ENCODE data around the gene COL6A6.

DNA sequence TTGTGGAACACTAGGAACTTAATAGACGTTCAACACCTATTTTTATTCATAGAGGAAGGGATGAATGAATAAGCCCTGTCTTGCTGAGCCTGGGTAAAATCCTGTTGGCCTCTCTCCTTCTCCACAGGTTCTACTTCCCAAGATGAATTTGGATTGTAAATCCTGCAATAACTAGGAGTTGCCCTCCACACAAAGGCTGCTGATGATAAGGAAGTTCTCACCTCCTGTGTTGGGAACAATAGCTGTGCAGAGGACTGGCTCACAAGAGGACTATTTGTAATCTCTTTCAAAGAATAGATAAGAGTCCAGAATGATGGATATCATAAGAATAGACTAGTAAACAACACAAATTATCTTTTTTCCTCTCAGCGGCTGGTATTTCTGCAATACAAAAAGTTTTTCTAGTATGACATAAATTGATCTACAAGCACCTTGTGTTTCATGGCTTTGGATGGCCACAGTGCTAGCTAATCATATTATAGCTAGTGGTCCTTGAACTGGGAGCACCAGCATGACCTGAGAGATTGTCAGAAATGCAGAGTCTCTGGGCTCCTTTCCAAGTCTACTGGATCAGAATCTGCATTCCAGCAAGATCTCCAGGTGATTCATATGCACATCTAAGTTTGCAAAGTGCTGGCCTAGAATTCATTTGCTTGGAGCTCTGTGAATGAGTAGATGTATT, 28.1 kb upstream of the COL6A6 start:
- TF ChIP-seq POLR2A (IDR thresholded peaks at IDR 0.05) (no peak), EP300 (IDR thresholded peaks at IDR 0.05) (no peak)
- TF ChIP-seq, protein P1, sequence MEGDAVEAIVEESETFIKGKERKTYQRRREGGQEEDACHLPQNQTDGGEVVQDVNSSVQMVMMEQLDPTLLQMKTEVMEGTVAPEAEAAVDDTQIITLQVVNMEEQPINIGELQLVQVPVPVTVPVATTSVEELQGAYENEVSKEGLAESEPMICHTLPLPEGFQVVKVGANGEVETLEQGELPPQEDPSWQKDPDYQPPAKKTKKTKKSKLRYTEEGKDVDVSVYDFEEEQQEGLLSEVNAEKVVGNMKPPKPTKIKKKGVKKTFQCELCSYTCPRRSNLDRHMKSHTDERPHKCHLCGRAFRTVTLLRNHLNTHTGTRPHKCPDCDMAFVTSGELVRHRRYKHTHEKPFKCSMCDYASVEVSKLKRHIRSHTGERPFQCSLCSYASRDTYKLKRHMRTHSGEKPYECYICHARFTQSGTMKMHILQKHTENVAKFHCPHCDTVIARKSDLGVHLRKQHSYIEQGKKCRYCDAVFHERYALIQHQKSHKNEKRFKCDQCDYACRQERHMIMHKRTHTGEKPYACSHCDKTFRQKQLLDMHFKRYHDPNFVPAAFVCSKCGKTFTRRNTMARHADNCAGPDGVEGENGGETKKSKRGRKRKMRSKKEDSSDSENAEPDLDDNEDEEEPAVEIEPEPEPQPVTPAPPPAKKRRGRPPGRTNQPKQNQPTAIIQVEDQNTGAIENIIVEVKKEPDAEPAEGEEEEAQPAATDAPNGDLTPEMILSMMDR (IDR thresholded peaks at IDR 0.05), result no peak

All from ovary (tissue), 3 donors.